Endothelial cell (in vitro differentiated cells): ENCODE data around the gene SLC7A4. TPM values are rescaled to one million over a fixed set of nuclear protein-coding genes. Genes with fewer than 3 reads are reported as not detected.

Experiments used
- DNase-seq: peaks from one replicate; pipeline ENCODE4 v3.0.0; 2021; ENCODE audit warnings: low spot score
- H3K27ac Mint-ChIP-seq: one replicate; pipeline ENCODE4 v1.8.0; 2021; ENCODE audit warnings: mixed read lengths, inconsistent platforms; ENCODE audit not compliant: unreplicated experiment
- H3K27me3 Mint-ChIP-seq: one replicate; pipeline ENCODE4 v1.8.0; 2021; ENCODE audit warnings: mild to moderate bottlenecking, moderate library complexity, mixed read lengths, inconsistent platforms; ENCODE audit not compliant: unreplicated experiment
- H3K36me3 Mint-ChIP-seq: one replicate; pipeline ENCODE4 v1.8.0; 2021; ENCODE audit warnings: mild to moderate bottlenecking, low read depth, mixed read lengths, inconsistent platforms; ENCODE audit not compliant: unreplicated experiment
- H3K4me1 Mint-ChIP-seq: one replicate; pipeline ENCODE4 v1.8.0; 2021; ENCODE audit warnings: mild to moderate bottlenecking, mixed read lengths, inconsistent platforms; ENCODE audit not compliant: unreplicated experiment
- H3K4me3 Mint-ChIP-seq: one replicate; pipeline ENCODE4 v1.8.0; 2021; ENCODE audit warnings: mild to moderate bottlenecking, mixed read lengths, inconsistent platforms; ENCODE audit not compliant: unreplicated experiment
- H3K9me3 Mint-ChIP-seq: one replicate; pipeline ENCODE4 v1.8.0; 2021; ENCODE audit warnings: mixed read lengths, inconsistent platforms; ENCODE audit not compliant: unreplicated experiment
- CTCF ChIP-seq: fragments of 200-600 bp; sonication (generic); IDR thresholded peaks from one replicate; pipeline ENCODE4 v1.5.0; 2021; ENCODE audit warnings: antibody characterized with exemption; ENCODE audit not compliant: unreplicated experiment
- total RNA-seq: library from RNA; stranded (reverse); fragmentation: NEBNext Ultra II Directional; extraction: Animal tissue kit (Norgen Biotek cat#: 25700); gene quantifications from one replicate; pipeline ENCODE4 v1.2.1, GENCODE V29; 2021; ENCODE audit not compliant: unreplicated experiment

The SLC7A4 gene
- total RNA-seq, 1 donor from 2014 or later = not detected

- Mint-ChIP-seq H3K9me3 (no peaks in the 10 kb centered on the region), H3K4me1 (no peaks in the 10 kb centered on the region), H3K27ac (no peak overlapping the region), H3K27me3 (peaks cover 11% of the 10 kb centered on the region), H3K36me3 (peaks cover 18% of the 10 kb centered on the region), H3K4me3 (no peak overlapping the region)
- DNase-seq = no peak
- no peak for TF ChIP-seq CTCF
Measured at GRCh38 chr22:20988573-20989322, 43.6 kb downstream of the SLC7A4 start.

DNA sequence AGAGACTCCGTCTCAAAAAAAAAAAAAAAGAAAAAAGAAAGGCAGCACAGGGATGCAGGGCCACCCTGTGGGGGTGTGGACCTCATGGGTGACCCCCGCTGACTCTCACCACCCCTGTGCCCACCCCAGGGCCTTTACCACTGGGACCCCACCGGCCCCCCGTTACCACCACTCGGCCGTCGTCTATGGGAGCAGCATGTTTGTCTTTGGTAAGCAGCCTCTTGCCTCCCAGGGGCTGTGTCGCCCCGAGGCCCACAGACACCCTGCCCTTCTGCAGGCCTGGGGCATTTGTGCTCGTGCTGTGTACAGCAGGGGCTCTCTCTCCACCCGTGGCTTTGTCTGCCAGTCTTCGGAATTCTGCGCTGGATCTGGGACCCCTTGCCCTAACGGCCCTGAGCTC is 45.0 kb downstream of the SLC7A4 start:
- H3K9me3 Mint-ChIP-seq = no peaks in the 10 kb centered on the region
- no peak for TF ChIP-seq CTCF
- DNase-seq = no peak
- peaks cover 15% of the 10 kb centered on the region for H3K27me3 Mint-ChIP-seq
- H3K36me3 Mint-ChIP-seq = peaks cover 18% of the 10 kb centered on the region
- no peak overlapping the region for H3K27ac Mint-ChIP-seq
- peaks cover 8% of the 10 kb centered on the region for H3K4me1 Mint-ChIP-seq
- no peak overlapping the region for H3K4me3 Mint-ChIP-seq

DNA sequence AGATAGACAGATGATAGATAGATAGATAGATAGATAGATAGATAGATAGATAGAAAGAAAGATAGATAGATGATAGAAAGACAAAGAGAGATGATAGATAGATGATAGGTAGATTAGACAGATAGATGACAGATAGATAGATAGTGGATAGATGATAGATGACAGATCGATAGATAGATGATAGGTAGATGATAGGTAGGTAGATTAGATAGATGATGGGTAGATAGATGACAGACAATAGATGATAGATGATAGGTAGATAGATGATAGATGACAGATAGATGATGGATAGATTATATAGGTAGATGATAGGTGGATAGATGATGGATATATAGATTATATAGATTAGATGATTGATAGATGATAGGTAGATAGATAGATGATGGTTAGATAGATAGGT is 46.0 kb downstream of the SLC7A4 start:
- H3K27ac Mint-ChIP-seq = no peak overlapping the region
- no peaks in the 10 kb centered on the region for H3K9me3 Mint-ChIP-seq
- peaks cover 15% of the 10 kb centered on the region for H3K27me3 Mint-ChIP-seq
- no peak for DNase-seq
- H3K36me3 Mint-ChIP-seq = peaks cover 18% of the 10 kb centered on the region
- no peak for TF ChIP-seq CTCF
- peaks cover 8% of the 10 kb centered on the region for H3K4me1 Mint-ChIP-seq
- no peak overlapping the region for H3K4me3 Mint-ChIP-seq

GRCh38 chr22:20985720-20986119 is 46.6 kb downstream of the SLC7A4 start:
- H3K36me3 Mint-ChIP-seq = peaks cover 18% of the 10 kb centered on the region
- H3K27me3 Mint-ChIP-seq = peaks cover 10% of the 10 kb centered on the region
- no peak overlapping the region for H3K27ac Mint-ChIP-seq
- no peaks in the 10 kb centered on the region for H3K9me3 Mint-ChIP-seq
- H3K4me3 Mint-ChIP-seq = no peak overlapping the region
- peaks cover 8% of the 10 kb centered on the region for H3K4me1 Mint-ChIP-seq
- DNase-seq = no peak
- no peak for TF ChIP-seq CTCF

GRCh38 chr22:20983081-20983771 is 49.1 kb downstream of the SLC7A4 start:
- Mint-ChIP-seq H3K27me3 (peaks cover 17% of the 10 kb centered on the region), H3K27ac (no peak overlapping the region), H3K4me1 (peaks cover 14% of the 10 kb centered on the region), H3K9me3 (no peaks in the 10 kb centered on the region), H3K4me3 (peak overlapping the region; percentile 100), H3K36me3 (peaks cover 14% of the 10 kb centered on the region)
- TF ChIP-seq CTCF = no peak
- DNase-seq = no peak
